Skin of body (tissue), 3 donors: ENCODE results near the gene ARRDC2. TPM values are rescaled to one million over a fixed set of nuclear protein-coding genes. Genes with fewer than 3 reads are reported as not detected.
A peak's percentile ranks its signal among the peaks of the same experiment; 100 is the strongest.

Experiments
- DNase-seq: peaks from one replicate; lab custom pipeline; 2025; lab: John Stamatoyannopoulos, UW
- small RNA-seq: library from RNA; depleted of rRNA; stranded (forward); fragments of <200 nt; gene quantifications from one replicate; pipeline ENCODE3, GENCODE V24; 2014; ENCODE audit warnings: low replicate concordance
- total RNA-seq: library from RNA; depleted of rRNA; stranded (reverse); fragments of >200 nt; gene quantifications from one replicate; pipeline ENCODE4 v1.2.3, GENCODE V29; 2014

Gene ARRDC2
- total RNA-seq, 1 donor from 2014 or later = 10.7 TPM

DNA sequence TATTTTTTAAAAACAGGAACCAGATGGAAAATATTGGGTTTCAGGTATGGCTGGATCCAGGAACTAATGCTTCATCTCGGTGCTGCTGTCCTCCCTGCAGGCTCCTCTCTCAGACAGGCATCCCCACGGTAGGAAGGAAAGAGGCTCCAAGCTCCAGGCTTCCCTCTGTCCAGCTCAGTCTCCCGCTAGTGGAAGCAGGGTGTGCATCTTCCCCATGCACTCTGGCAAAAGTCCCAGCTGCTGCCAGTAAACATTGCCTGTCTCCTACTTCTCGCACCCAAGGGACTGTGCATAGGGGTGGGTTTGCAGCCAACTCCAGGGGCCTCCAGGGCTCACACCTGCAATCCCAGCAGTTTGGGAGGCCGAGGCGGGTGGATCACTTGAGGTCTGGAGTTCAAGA, 49.6 kb downstream of the ARRDC2 start:
- DNase-seq = no peak

DNA sequence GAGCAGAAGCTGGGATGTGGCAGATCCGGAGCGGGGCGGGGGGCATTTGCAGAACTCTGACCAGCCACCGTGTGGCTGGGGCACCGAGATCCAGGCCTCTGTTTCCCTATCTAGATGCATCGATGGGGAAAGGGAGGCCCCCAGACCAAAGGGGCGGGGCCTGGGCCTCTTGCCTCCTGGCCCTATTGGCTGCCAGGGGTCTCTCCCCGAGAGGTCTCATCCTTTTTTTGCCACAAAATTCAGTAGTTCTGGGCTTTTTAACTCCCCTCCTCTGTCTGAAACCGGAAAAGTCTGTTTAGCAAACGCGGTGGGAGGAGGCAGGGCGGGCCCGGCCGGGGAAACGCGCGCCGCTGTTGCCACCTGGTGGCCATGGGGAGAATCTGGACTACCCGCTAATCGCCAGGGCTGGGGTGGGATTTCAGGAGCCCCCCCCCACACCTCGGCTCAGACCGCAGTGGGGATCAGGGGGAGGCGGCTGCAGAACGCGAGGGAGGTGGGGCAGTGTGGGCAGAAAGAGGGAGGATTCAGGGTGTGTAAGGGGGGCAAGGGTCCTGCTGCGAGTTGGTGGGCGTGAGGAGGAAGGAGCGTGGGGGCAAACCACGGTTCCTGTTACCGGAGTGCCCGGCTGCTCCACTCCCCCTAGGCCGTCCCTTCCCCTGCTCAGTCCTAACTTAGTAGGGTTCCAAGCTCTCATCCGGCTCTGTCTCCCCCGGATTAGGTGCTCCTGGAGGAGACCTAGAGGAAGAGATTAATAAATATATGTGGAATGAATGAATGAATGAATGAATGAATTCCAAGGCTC, 50.4 kb downstream of the ARRDC2 start:
- peak; percentile 78 for DNase-seq

DNA sequence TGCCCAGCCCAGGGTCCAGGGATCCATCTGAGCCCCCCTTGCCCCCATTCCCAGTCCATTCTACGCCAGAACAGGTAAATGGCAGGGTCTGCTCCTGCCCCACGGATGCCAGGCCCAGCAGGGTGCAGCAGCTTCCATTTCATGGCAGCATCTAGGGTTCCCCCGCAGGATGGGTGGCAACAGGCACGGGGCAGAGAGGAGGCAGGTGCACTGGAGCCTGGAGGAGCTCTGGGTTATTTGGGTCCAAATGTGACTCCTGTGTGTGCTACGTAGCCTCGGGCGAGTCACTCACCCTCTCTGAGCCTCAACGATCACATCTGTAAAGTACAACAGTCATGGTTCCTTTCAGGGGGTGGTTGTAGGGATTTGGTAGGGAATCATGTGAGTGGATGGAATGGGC, 51.3 kb downstream of the ARRDC2 start:
- no peak for DNase-seq

- no peak for DNase-seq
Measured at GRCh38 chr19:18059902-18060301, 51.9 kb downstream of the ARRDC2 start.

GRCh38 chr19:18060472-18060871, 52.5 kb downstream of the ARRDC2 start:
- DNase-seq = no peak

GRCh38 chr19:18062028-18062427, 54.1 kb downstream of the ARRDC2 start:
- no peak for DNase-seq

DNA sequence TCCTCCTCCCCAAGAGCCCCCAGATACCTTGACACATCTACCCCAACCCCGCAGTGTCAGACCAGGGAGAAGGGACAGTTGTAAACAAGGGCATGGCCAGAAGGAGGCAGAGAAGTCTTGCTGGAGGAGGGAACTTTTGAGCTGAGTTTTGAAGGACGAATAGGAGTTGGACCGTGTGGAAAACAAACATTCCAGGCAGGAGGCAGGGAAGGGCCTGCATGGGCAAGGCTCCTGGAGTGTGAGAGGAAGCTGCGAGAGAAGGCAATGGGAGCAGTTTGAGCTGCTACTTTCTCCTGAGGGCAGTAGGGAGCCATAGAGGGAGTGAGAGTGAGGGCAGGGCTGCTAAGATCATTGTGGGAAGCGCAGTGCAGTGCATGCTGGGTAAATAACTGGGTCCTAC, 55.5 kb downstream of the ARRDC2 start:
- no peak for DNase-seq

Small RNAs within 50 kb of the gene (small RNA-seq; reads per million reads assigned to genes)
- not detected for gene RNA5SP468

Other genes starting within 250 kb of the ARRDC2 start
- 0.79 TPM for gene B3GNT3, start 213.0 kb upstream of the ARRDC2 start, total RNA-seq
- not detected for gene INSL3, start 186.7 kb upstream of the ARRDC2 start, total RNA-seq
- gene JAK3, start 160.2 kb upstream of the ARRDC2 start, total RNA-seq = 3.4 TPM
- gene RPL18A, start 148.3 kb upstream of the ARRDC2 start, total RNA-seq = 1,075 TPM
- not detected for gene SLC5A5, start 136.2 kb upstream of the ARRDC2 start, total RNA-seq
- 22.3 TPM for gene CCDC124, start 75.2 kb upstream of the ARRDC2 start, total RNA-seq
- gene KCNN1, start 41.1 kb upstream of the ARRDC2 start, total RNA-seq = 2.2 TPM
- 0.10 TPM for gene IL12RB1, start 78.8 kb downstream of the ARRDC2 start, total RNA-seq
- 4.3 TPM for gene MAST3, start 89.6 kb downstream of the ARRDC2 start, total RNA-seq
- gene PIK3R2, start 145.0 kb downstream of the ARRDC2 start, total RNA-seq = 7.7 TPM
- gene IFI30, start 165.6 kb downstream of the ARRDC2 start, total RNA-seq = 9.0 TPM
- 2.3 TPM for gene MPV17L2, start 185.0 kb downstream of the ARRDC2 start, total RNA-seq
- 3.0 TPM for gene RAB3A, start 195.9 kb downstream of the ARRDC2 start, total RNA-seq
- 0.49 TPM for gene PDE4C, start 218.3 kb downstream of the ARRDC2 start, total RNA-seq